ENCODE data around the gene PTPN7.

The PTPN7 gene

GRCh38 chr1:202101184-202101583, 59.2 kb downstream of the PTPN7 start:
- DNase-seq, result peak; percentile 23
- H3K4me3 ChIP-seq (ENCODE audit: low read depth, low read length), result no peak overlapping the region
- peaks cover 7% of the 10 kb centered on the region for H3K4me1 ChIP-seq
- no peak for TF ChIP-seq CTCF (IDR thresholded peaks at IDR 0.05; ENCODE audit: low read depth, low read length)
- no peaks in the 10 kb centered on the region for H3K36me3 ChIP-seq
- no peaks in the 10 kb centered on the region for H3K27me3 ChIP-seq
- H3K9me3 ChIP-seq, result no peaks in the 10 kb centered on the region

Data from BE2C (cell line).